ENCODE results near the gene ZBP1.

- TF ChIP-seq, protein P1, sequence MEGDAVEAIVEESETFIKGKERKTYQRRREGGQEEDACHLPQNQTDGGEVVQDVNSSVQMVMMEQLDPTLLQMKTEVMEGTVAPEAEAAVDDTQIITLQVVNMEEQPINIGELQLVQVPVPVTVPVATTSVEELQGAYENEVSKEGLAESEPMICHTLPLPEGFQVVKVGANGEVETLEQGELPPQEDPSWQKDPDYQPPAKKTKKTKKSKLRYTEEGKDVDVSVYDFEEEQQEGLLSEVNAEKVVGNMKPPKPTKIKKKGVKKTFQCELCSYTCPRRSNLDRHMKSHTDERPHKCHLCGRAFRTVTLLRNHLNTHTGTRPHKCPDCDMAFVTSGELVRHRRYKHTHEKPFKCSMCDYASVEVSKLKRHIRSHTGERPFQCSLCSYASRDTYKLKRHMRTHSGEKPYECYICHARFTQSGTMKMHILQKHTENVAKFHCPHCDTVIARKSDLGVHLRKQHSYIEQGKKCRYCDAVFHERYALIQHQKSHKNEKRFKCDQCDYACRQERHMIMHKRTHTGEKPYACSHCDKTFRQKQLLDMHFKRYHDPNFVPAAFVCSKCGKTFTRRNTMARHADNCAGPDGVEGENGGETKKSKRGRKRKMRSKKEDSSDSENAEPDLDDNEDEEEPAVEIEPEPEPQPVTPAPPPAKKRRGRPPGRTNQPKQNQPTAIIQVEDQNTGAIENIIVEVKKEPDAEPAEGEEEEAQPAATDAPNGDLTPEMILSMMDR (IDR thresholded peaks at IDR 0.05), result no peak
- TF ChIP-seq POLR2A (IDR thresholded peaks at IDR 0.05), result no peak
Observed at GRCh38 chr20:57627339-57627738, 7.1 kb upstream of the ZBP1 start.

Data from testis (tissue), 2 donors.